GM23248 (cell line): Measurements from ENCODE around the gene OR2T12.
"Not testable (repeated sequence)": the region's sequence is repeated elsewhere in the genome, so short reads cannot be mapped to it uniquely, and the experiment has no call there.

Source experiments
- EZH2 ChIP-seq: fragments of 200-600 bp; sonication (generic); IDR thresholded peaks from 2 replicates; pipeline ENCODE4 v1.6.1; 2018; ENCODE audit warnings: antibody characterized with exemption, mild to moderate bottlenecking; ENCODE audit not compliant: insufficient read depth, poor library complexity, severe bottlenecking
- EZH2phosphoT487 ChIP-seq: fragments of 200-600 bp; sonication (generic); IDR thresholded peaks from 2 replicates; pipeline ENCODE4 v1.6.1; 2018; ENCODE audit warnings: antibody characterized with exemption, moderate library complexity, mild to moderate bottlenecking, low read depth; ENCODE audit not compliant: insufficient read depth

DNA sequence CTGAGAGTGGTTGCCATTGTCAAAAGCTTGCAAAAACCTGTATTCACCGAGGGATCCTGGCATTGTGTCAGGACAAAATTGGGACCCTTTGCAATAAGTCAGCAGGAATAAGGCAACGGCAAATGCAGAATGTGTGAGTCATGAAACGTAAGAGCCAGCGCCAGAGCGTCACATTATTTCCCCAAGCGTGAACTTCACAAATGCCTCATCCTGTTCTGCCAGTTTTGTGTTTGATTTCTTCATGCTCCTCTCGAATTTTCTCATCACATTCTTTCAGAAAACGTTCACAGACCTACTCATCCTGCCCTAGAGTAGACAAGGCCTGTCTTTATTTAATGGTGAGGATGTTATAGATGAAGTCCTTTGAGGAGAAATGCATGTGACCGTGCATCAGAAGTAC lies 2.4 kb upstream of the OR2T12 start:
- TF ChIP-seq EZH2, EZH2phosphoT487: not testable (repeated sequence)
